Psoas muscle (tissue), 8 donors: Measurements from ENCODE around the gene AGMO. TPM values are rescaled to one million over a fixed set of nuclear protein-coding genes. Genes with fewer than 3 reads are reported as not detected.

Experiments used
- ATAC-seq, 4 donors: fragments of 200-7000 bp; cut with Tn5 transposase; one replicate each; pipeline ENCODE4 v1.9.1; 2020; ENCODE audit warnings: moderate library complexity in 3 of 4, mild to moderate bottlenecking in 2 of 4
- DNase-seq, 2 donors: peaks; one replicate each; pipeline ENCODE4 v3.0.0-alpha.2; 2020
- H3K27ac ChIP-seq: fragments of 200-600 bp; one replicate; pipeline ENCODE4 v1.8.0; 2022
- H3K27me3 ChIP-seq, 3 donors: fragments of 200-600 bp in 1 of 3; one replicate each; pipeline versions ENCODE4 v1.6.1 to v1.8.0; 2013 to 2022; ENCODE audit warnings: low read length in 2 of 3, mild to moderate bottlenecking in 2 of 3, moderate library complexity in 1 of 3; ENCODE audit not compliant: insufficient read depth in 3 of 3
- H3K36me3 ChIP-seq, 2 donors: fragments of 200-600 bp in 1 of 2; one replicate each; pipeline versions ENCODE4 v1.6.1 to v1.8.0; 2013 to 2022; ENCODE audit warnings: low read depth in 1 of 2, mild to moderate bottlenecking in 1 of 2, moderate library complexity in 1 of 2; ENCODE audit not compliant: insufficient read depth in 1 of 2
- H3K4me1 ChIP-seq: fragments of 200-600 bp; one replicate; pipeline ENCODE4 v1.8.0; 2022
- H3K4me3 ChIP-seq: fragments of 200-600 bp; one replicate; pipeline ENCODE4 v1.8.0; 2022; ENCODE audit warnings: mild to moderate bottlenecking
- H3K9me3 ChIP-seq: fragments of 200-600 bp; one replicate; pipeline ENCODE4 v1.8.0; 2022
- CTCF ChIP-seq: fragments of 200-600 bp; IDR thresholded peaks from one replicate; pipeline ENCODE4 v1.8.0; 2022; ENCODE audit warnings: antibody characterized with exemption
- WGBS, 3 donors: extraction: QIAGEN DNeasy Blood & Tissue Kit; methylation state at CpG; one replicate each; pipeline versions ENCODE4 v1.1.6 to v1.1.7; 2013; 5-methylcytosine and 5-hydroxymethylcytosine counted together
- intact Hi-C, 2 donors: fragments of 100-400 bp; cut with DNase I; formaldehyde crosslinking; loops; one replicate each; pipeline versions ENCODE4 v1.11.0 to v1.14.2; 2022
- polyA plus RNA-seq, 3 donors: library from polyadenylated mRNA; stranded (reverse); fragments of 200-250 nt; gene quantifications; one replicate each; pipeline ENCODE4 v1.2.3, GENCODE V29; 2013
- total RNA-seq, 4 donors: library from RNA; stranded (reverse); fragmentation: NEBNext Ultra II Directional in 2 of 4; extraction: Animal tissue kit (Norgen Biotek cat#: 25700) in 2 of 4; gene quantifications; one replicate each; pipeline versions ENCODE4 v1.2.1 to v1.2.4, GENCODE V29; 2021 to 2023
- donor health status: healthy with polysubstance abuse.
- donor health status: DM: no; HTN: no; CAD: no; lungs with moderate emphysema.
- donor health status: Bipolar disorder and iron deficiency.
- donor health status: healthy.
- donor health status: DM: yes; HTN: yes; CAD: no.
- donor health status: DM: no; HTN: no; CAD: no.
- donor health status: DM: no; HTN: no; CAD: no.
- donor health status: DM: yes; HTN: yes; CAD: no.

Gene AGMO
- total and polyA plus RNA-seq, 7 donors, result 0.13 to 0.54 (median 0.36) TPM; not detected in 1

GRCh38 chr7:15228831-15229230 is 333.0 kb downstream of the AGMO start:
- Histone ChIP-seq H3K36me3 (no peaks in the 10 kb centered on the region), H3K4me3 (no peak overlapping the region), H3K27me3 (no peaks in the 10 kb centered on the region), H3K9me3 (peaks cover 2% of the 10 kb centered on the region), H3K4me1 (no peaks in the 10 kb centered on the region), H3K27ac (no peak overlapping the region)
- TF ChIP-seq CTCF, result no peak
- intact Hi-C loops, result no loop called here
- DNase-seq (no peak), ATAC-seq (no peak)
- 33 to 42% (median 40%) methylated on average over 3 of the region's 3 CpGs for WGBS, 3 donors

- TF ChIP-seq CTCF, result no peak
- intact Hi-C loops, result no loop called here
- H3K4me1 ChIP-seq, result no peaks in the 10 kb centered on the region
- no peak for DNase-seq
- no peaks in the 10 kb centered on the region for H3K36me3 ChIP-seq
- H3K27me3 ChIP-seq, result no peaks in the 10 kb centered on the region
- H3K4me3 ChIP-seq, result no peak overlapping the region
- peaks cover 2% of the 10 kb centered on the region for H3K9me3 ChIP-seq
- no peak overlapping the region for H3K27ac ChIP-seq
- ATAC-seq, result no peak
- 67 to 79% (median 78%) methylated on average over 1 of the region's 1 CpG for WGBS, 3 donors
Observed at GRCh38 chr7:15225981-15226380, 335.8 kb downstream of the AGMO start.

GRCh38 chr7:15219758-15220157 is 342.1 kb downstream of the AGMO start:
- H3K4me1 ChIP-seq, result no peaks in the 10 kb centered on the region
- no peak for DNase-seq
- no peaks in the 10 kb centered on the region for H3K27me3 ChIP-seq
- intact Hi-C loops, result no loop called here
- 47 to 61% (median 61%) methylated on average over 1 of the region's 1 CpG for WGBS, 3 donors
- H3K9me3 ChIP-seq, result no peaks in the 10 kb centered on the region
- no peaks in the 10 kb centered on the region for H3K36me3 ChIP-seq
- no peak for TF ChIP-seq CTCF
- no peak overlapping the region for H3K4me3 ChIP-seq
- H3K27ac ChIP-seq, result no peak overlapping the region
- no peak for ATAC-seq

- 58 to 68% (median 59%) methylated on average over 1 of the region's 1 CpG for WGBS, 3 donors
- Histone ChIP-seq H3K27ac (no peak overlapping the region), H3K4me1 (no peaks in the 10 kb centered on the region), H3K36me3 (no peaks in the 10 kb centered on the region), H3K9me3 (no peaks in the 10 kb centered on the region), H3K27me3 (no peaks in the 10 kb centered on the region), H3K4me3 (no peak overlapping the region)
- ATAC-seq (no peak), DNase-seq (no peak)
- intact Hi-C loops, result no loop called here
- no peak for TF ChIP-seq CTCF
Observed at GRCh38 chr7:15218261-15218660, 343.6 kb downstream of the AGMO start.

GRCh38 chr7:15215616-15216015 is 346.2 kb downstream of the AGMO start:
- intact Hi-C loops, result no loop called here
- Histone ChIP-seq H3K4me1 (no peaks in the 10 kb centered on the region), H3K4me3 (no peak overlapping the region), H3K36me3 (no peaks in the 10 kb centered on the region), H3K27ac (no peak overlapping the region), H3K27me3 (no peaks in the 10 kb centered on the region), H3K9me3 (no peaks in the 10 kb centered on the region)
- TF ChIP-seq CTCF, result no peak
- no peak for ATAC-seq
- WGBS, 3 donors, result 76 to 80% (median 76%) methylated on average over 4 of the region's 4 CpGs
- DNase-seq, result no peak
